Measurements from ENCODE around the gene OSBP.

DNA sequence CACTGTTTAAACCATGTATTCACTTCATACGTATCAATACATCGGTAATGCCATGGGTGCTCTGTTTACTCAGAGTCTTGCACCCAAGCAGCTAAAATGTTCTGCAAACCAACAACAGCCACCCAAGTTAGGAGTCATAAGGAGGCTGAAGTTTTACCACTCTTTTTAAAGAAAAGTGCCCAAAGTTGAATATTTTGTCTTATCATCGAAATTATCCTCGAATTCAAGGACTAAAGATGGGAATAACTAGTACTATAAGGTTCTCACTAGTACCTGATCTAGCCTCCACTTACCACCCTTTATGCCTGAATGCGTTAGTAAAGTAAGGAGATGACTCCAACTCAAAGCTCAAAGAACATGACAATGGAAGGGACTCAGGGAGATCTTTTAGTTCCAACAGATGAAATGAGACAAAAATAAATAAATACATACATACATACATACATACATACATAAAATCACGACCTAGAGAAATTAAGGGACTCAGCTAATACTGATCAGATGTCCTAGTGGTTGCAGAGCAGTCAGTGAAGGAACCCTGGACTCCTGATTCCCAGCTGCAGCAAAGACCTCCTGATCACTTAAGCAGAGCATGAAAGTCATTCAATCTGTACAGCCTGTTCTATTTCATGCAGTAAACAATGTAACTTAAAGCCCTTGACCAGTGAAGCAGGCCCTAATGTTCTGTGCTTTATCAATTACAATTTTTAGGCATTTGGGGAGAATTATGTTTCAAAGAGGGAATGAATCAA lies 7.7 kb downstream of the OSBP start:
- TF ChIP-seq, protein P1, sequence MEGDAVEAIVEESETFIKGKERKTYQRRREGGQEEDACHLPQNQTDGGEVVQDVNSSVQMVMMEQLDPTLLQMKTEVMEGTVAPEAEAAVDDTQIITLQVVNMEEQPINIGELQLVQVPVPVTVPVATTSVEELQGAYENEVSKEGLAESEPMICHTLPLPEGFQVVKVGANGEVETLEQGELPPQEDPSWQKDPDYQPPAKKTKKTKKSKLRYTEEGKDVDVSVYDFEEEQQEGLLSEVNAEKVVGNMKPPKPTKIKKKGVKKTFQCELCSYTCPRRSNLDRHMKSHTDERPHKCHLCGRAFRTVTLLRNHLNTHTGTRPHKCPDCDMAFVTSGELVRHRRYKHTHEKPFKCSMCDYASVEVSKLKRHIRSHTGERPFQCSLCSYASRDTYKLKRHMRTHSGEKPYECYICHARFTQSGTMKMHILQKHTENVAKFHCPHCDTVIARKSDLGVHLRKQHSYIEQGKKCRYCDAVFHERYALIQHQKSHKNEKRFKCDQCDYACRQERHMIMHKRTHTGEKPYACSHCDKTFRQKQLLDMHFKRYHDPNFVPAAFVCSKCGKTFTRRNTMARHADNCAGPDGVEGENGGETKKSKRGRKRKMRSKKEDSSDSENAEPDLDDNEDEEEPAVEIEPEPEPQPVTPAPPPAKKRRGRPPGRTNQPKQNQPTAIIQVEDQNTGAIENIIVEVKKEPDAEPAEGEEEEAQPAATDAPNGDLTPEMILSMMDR (IDR thresholded peaks at IDR 0.05): no peak
- TF ChIP-seq, protein P2, sequence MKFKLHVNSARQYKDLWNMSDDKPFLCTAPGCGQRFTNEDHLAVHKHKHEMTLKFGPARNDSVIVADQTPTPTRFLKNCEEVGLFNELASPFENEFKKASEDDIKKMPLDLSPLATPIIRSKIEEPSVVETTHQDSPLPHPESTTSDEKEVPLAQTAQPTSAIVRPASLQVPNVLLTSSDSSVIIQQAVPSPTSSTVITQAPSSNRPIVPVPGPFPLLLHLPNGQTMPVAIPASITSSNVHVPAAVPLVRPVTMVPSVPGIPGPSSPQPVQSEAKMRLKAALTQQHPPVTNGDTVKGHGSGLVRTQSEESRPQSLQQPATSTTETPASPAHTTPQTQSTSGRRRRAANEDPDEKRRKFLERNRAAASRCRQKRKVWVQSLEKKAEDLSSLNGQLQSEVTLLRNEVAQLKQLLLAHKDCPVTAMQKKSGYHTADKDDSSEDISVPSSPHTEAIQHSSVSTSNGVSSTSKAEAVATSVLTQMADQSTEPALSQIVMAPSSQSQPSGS (CRISPR knock-in tag; IDR thresholded peaks at IDR 0.05; ENCODE audit: borderline replicate concordance, low read depth): no peak
- TF ChIP-seq, protein P3, sequence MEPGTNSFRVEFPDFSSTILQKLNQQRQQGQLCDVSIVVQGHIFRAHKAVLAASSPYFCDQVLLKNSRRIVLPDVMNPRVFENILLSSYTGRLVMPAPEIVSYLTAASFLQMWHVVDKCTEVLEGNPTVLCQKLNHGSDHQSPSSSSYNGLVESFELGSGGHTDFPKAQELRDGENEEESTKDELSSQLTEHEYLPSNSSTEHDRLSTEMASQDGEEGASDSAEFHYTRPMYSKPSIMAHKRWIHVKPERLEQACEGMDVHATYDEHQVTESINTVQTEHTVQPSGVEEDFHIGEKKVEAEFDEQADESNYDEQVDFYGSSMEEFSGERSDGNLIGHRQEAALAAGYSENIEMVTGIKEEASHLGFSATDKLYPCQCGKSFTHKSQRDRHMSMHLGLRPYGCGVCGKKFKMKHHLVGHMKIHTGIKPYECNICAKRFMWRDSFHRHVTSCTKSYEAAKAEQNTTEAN (CRISPR knock-in tag; IDR thresholded peaks at IDR 0.05): no peak
- TF ChIP-seq, protein P4, sequence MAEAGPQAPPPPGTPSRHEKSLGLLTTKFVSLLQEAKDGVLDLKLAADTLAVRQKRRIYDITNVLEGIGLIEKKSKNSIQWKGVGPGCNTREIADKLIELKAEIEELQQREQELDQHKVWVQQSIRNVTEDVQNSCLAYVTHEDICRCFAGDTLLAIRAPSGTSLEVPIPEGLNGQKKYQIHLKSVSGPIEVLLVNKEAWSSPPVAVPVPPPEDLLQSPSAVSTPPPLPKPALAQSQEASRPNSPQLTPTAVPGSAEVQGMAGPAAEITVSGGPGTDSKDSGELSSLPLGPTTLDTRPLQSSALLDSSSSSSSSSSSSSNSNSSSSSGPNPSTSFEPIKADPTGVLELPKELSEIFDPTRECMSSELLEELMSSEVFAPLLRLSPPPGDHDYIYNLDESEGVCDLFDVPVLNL (CRISPR knock-in tag; IDR thresholded peaks at IDR 0.05; ENCODE audit: borderline replicate concordance, low read depth): no peak
- TF ChIP-seq CREM (CRISPR knock-in tag; IDR thresholded peaks at IDR 0.05): no peak
- TF ChIP-seq, protein P5, sequence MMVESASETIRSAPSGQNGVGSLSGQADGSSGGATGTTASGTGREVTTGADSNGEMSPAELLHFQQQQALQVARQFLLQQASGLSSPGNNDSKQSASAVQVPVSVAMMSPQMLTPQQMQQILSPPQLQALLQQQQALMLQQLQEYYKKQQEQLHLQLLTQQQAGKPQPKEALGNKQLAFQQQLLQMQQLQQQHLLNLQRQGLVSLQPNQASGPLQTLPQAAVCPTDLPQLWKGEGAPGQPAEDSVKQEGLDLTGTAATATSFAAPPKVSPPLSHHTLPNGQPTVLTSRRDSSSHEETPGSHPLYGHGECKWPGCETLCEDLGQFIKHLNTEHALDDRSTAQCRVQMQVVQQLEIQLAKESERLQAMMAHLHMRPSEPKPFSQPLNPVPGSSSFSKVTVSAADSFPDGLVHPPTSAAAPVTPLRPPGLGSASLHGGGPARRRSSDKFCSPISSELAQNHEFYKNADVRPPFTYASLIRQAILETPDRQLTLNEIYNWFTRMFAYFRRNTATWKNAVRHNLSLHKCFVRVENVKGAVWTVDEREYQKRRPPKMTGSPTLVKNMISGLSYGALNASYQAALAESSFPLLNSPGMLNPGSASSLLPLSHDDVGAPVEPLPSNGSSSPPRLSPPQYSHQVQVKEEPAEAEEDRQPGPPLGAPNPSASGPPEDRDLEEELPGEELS (CRISPR knock-in tag; IDR thresholded peaks at IDR 0.05): no peak
- TF ChIP-seq JUN (CRISPR knock-in tag; IDR thresholded peaks at IDR 0.05): no peak
- TF ChIP-seq ETV6 (CRISPR knock-in tag; IDR thresholded peaks at IDR 0.05): no peak
- TF ChIP-seq, protein P6, sequence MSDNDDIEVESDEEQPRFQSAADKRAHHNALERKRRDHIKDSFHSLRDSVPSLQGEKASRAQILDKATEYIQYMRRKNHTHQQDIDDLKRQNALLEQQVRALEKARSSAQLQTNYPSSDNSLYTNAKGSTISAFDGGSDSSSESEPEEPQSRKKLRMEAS (CRISPR knock-in tag; IDR thresholded peaks at IDR 0.05): no peak
